HG02840 (cell line): ENCODE measurements around the gene RPS6KC1.
"Not testable (repeated sequence)": the region's sequence is repeated elsewhere in the genome, so short reads cannot be mapped to it uniquely, and the experiment has no call there.

ENCODE experiments used
- ATAC-seq: cut with Tn5 transposase; IDR thresholded peaks from one replicate; pipeline ENCODE4 v1.9.1; 2021; ENCODE audit warnings: mild to moderate bottlenecking, moderate library complexity, moderate number of reproducible peaks; ENCODE audit not compliant: unreplicated experiment, low FRiP score

The RPS6KC1 gene

GRCh38 chr1:213054733-213055591, 3.9 kb downstream of the RPS6KC1 start:
- no peak for ATAC-seq

GRCh38 chr1:213055767-213056166, 4.7 kb downstream of the RPS6KC1 start:
- ATAC-seq: no peak

- no peak for ATAC-seq
Observed at GRCh38 chr1:213057264-213058059, 6.4 kb downstream of the RPS6KC1 start.

DNA sequence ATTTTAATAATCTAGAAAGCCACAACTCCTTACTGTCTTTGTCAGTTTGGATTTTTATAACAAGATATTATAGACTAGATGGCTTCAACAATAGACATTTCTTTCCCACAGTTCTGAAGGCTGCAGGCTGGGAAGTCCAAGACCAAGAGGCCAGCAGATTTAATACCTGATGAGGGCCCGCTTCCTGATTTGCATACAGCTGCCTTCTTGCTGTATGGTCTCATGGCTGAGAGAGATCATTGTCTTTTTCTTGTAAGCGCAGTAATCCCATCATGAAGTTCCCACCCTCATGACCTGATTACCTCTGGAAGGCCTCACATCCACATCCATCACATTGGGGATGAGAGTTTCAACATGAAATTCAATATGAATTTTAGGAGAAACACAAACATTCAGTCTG, 9.8 kb downstream of the RPS6KC1 start:
- no peak for ATAC-seq

- no peak for ATAC-seq
Observed at GRCh38 chr1:213061263-213061662, 10.2 kb downstream of the RPS6KC1 start.

DNA sequence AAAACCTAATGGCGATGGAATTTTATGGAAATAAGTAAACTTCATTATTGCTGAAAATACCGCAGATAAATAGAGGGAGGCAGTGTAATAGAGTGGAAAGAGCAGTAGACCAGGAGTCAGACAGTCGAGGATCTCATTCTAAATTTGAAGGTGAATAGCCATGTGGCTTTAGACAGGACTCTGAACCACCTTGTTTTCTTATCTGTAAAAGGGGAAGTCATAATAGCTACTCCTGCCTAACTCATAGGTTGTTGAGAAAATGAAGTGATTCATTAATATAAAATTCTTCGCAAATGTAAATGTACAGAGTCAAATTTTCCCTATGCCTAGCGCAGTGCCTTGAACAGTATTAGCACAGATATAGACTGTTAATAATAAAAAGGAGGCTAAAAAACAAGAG, 14.8 kb downstream of the RPS6KC1 start:
- no peak for ATAC-seq

GRCh38 chr1:213066363-213066762, 15.3 kb downstream of the RPS6KC1 start:
- ATAC-seq: no peak

DNA sequence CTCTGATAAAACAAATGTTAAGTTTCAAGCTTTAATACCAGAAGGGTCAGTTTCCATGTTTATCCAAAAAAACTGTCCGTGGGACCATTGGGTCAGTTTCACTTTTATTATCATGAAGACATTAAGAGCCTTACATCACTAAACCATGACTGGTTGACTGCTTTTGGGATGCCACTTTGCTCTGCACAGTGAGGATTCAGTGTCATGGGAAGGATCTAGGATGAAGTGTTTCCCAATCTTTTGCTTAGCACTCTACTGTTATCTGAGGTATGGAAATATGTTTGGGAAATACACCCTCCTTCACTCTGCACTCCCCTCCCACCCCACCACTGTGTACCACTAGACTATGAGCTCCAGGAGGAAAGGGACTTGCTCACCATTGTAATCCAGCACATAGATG, 16.3 kb downstream of the RPS6KC1 start:
- ATAC-seq: no peak

DNA sequence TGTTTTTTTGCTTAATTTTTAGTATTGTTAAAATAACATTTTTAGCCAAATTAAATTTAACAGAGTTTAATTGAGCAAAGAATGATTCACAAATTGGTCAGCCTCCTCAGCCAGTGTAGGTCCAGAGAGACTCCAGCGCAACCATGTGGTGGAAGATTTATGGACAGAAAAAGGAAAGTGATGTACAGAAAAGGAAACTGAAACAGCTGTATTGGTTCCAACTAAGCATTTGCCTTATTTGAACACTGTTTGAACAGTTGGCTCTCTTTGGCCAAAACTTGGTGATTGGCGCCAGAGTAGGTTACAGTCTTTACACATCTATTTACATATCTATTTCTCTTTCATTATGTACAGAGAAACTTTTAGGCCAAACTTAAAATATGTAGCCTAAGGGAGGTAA, 19.4 kb downstream of the RPS6KC1 start:
- peak; percentile 80 for ATAC-seq

- ATAC-seq: peak; percentile 51
Observed at GRCh38 chr1:213075725-213076124, 24.7 kb downstream of the RPS6KC1 start.

- no peak for ATAC-seq
Observed at GRCh38 chr1:213082420-213083111, 31.5 kb downstream of the RPS6KC1 start.

GRCh38 chr1:213083112-213083445, 32.0 kb downstream of the RPS6KC1 start:
- no peak for ATAC-seq

DNA sequence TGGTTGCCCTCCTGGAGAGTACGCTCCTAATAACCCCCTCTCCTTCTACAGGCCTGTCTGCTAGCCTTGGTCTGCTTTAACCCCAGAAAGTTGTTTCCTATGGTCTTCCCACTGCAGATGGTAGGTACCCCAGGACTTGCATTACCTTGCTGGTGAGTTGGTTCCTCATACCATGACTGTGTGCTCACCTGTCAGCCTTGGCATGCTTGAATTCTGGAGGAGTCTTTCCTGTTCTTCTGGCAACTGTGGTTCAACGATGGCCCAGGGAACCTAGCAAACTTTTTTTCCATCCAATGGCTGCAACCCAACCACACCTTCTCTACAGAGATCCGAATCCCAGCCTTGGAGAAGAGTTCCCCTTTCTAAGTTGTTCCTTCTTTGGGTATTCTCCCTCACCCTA, 36.9 kb downstream of the RPS6KC1 start:
- ATAC-seq: no peak

GRCh38 chr1:213089924-213090677, 39.1 kb downstream of the RPS6KC1 start:
- ATAC-seq: no peak

DNA sequence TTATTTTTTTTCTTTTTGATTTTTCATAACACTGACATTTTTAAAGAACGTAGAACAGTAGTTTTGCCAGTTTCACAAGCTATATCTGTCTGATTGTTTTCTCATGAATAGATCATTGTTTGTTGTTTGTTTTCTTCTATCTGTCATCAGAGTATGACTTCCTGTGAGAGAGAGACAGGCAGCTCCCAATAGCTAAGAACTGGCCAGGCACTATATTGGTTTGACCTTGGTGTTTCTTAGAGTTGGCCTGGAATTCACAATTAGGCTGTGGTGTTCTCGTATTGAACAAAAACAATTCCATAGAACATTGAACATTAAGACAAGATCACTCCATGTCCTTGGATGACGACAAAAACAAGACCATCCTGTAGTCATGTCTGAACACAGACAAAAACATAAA, 43.4 kb downstream of the RPS6KC1 start:
- ATAC-seq: no peak

- ATAC-seq: no peak
Observed at GRCh38 chr1:213095467-213095866, 44.4 kb downstream of the RPS6KC1 start.

- no peak for ATAC-seq
Observed at GRCh38 chr1:213099682-213100399, 48.8 kb downstream of the RPS6KC1 start.

GRCh38 chr1:213100565-213100964, 49.5 kb downstream of the RPS6KC1 start:
- not testable (repeated sequence) for ATAC-seq

GRCh38 chr1:213103377-213104306, 52.6 kb downstream of the RPS6KC1 start:
- ATAC-seq: no peak
